Measurements from ENCODE around the gene PTGIS.
"Not testable (repeated sequence)": the region's sequence is repeated elsewhere in the genome, so short reads cannot be mapped to it uniquely, and the experiment has no call there.

Gene PTGIS

DNA sequence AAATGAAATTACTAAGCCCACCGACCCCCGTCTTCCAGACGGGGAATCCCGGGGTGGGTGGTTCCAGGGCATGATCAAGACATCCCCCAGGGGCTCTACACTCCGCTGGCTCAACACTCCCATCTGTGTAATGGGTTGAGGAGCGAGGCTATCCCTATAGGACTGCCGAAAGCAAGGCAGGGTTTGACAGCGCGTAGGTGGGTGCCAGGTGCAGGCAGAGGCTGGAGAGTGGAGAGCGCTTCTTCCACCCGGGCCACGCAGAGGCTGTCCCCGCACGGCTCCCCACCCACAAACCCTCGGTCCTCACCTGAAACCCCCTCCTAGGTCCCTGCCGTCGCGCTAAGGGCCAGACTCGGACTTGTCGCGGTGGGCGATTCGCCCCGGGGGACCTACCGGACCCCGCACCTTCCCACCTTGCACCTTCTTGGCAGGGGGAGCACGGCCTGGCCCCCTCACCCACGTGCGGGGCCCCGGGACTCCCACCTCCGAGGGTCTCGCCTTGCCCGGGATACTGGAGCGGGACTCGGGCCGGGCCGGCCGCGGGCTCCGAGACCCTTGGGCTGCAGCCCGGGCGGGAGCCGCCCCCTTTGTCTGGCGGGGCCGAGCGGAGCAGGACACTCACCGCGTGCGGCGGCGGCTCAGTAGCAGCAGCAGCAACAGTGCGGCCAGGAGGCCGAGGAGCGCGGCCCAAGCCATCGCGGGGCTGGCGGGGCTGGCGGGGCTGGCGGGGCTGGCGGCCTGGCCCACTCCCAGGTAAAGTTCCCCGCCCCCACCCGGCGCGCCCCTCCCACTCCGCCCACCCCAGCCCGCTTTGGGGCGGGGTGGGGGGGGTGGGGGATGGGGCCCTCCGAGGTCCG, at the start of gene PTGIS:
PTGIS (minus strand) TSS at position 717 of the 857 bp plus-strand sequence; CDS start at position 696, 21 bp downstream.
- DNase-seq: no peak

DNA sequence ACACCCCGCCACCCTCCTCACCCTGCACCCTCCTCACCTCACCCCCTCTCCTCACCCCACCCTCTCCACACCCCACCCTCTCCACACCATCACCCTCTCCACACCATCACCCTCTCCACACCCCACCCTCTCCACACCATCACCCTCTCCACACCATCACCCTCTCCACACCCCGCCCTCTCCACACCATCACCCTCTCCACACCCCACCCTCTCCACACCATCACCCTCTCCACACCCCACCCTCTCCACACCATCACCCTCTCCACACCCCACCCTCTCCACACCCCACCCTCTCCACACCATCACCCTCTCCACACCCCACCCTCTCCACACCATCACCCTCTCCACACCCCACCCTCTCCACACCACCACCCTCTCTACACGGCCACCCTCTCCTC, 49.5 kb upstream of the PTGIS start:
- not testable (repeated sequence) for DNase-seq

DNA sequence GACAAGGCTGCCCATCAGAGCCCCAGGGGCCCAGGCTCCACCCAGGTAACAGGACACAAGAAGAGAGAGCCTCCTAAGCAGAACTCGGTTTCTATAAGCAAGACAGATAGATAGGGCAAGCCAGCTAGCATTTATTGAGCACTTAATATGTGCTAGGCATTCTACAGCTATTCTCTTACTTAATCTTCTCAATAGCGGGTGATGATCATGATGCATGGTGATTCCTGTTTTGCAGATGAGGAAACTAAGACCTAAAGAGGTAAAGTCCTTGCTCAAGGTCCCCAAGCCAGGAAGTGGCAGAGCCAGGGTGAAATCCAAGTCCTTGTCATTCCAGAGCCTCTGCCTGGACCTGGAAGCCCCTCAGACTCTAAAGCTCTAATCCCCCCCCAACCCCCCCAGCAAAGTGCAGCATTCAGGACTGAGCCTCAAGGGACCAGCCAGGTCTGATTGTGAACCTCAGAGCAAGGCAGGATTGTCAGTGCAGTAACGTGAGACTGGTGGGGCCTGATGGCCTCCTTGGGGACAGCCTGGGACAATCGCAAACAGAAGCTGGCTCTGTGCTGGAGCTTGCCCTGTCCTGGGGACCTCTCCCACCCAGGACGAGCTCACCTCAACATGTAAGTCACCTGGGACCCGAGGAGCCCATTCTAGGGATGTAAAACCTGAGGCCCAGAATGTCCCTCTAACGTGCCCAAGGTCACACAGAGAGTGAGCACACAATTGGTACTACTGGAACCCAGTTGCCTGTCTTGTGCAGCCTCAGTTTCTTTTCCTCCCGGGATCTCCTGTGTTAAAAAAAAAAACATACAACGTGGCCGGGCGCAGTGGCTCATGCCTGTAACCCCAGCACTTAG, 48.4 kb upstream of the PTGIS start:
- no peak for DNase-seq

- DNase-seq: no peak
These were observed 47.6 kb upstream of the PTGIS start for GRCh38 chr20:49615401-49616153.

- DNase-seq: not testable (repeated sequence)
These were observed 47.1 kb upstream of the PTGIS start for GRCh38 chr20:49615051-49615400.

- no peak for DNase-seq
These were observed 46.6 kb upstream of the PTGIS start for GRCh38 chr20:49614338-49615050.

DNA sequence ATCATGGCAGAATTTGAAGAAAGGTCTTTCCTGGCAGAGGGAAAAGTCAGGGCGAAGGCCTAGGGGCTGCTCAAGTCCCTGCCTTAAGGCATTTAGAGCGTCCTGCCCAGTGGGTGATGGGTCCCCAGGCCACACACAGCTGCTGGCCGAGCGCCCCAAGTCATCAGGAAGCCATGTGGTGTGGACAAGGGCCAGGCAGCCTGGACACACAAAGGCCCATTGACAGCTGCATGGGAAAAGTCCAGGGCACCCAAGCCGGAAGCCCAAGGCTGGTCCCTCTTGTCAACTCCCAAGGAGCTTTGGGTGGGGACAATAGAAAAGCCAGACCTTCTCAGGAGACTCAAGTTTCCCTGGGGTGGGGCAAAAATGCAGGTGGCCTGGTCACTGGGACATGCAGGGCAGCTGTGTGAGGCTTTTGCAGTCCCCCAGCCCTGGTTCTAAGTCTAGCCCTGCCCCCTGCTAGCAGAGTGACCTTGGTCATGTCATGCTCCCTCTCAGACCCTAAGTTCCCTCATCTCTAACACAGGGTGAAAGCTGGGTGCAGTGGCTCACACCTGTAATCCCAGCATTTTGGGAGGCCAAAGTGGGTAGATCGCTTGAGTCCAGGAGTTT, 44.3 kb upstream of the PTGIS start:
- DNase-seq: no peak

DNA sequence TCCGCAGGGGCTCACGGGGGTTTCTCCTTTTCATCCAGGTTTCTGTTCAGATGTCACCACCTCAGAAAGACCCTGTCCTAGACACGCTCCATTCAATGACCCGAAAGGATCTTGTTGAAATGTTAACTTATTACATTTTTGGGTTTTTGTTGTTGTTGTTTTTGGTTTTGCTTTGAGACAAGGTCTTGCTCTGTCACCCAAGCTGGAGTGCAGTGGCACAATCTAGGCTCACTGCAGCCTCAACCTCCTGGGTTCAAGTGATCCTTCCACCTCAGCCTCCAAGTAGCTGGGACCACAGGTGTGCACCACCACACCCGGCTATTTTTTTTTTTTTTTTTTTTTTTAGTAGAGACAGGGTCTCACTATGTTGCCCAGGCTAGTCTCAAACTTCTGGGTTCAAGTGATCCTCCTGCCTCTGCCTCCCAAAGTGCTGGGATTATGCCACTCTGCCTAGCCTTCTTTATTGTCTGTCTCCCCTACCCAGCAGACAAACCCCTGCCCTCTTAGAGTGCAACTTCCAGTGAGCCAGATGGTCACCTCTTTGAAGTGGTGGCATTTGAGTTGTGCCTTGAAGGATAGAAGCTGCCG, 43.7 kb upstream of the PTGIS start:
- not testable (repeated sequence) for DNase-seq

DNA sequence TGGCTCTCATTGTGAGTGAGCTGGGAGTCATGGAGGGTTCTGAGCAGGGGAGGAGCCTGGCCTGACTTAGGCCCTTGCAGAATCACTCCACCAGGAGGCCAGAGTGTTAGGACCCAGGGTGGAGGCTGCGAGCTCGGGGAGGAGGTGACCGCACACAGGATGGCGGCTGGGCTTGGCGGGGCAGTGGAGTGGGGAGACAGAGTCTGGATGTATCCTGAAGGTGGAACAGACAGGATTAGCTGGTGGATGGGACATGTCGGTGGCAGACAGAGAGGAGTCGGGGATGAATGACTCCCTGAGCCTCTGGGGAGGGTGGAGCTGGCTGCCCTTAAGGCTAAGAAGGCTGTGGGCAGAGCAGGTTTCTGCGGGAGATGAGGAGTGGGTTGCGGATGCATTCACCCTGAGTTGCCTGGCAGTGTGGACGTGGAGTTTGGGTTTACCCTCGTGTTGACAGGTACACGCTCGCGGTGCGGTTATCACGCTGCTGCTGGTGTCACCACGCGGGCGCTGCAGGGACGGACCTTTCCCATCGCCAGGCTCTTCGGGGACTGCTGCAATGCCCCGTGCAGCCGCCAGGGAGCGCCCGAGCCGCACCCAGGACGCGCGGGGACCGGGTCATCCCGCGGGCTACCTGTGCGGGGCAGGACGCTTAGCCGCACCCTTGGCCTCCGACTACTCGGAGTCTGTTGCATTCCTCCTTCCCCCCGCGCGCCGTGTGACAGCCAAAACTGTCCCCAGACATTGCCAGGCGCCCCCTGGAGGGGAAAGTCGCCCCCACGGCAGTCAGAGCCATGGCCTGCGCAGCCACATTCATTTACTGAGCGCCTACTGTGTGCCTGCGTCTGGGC, 43.0 kb upstream of the PTGIS start:
- peak; percentile 59 for DNase-seq

GRCh38 chr20:49608752-49609670, 41.1 kb upstream of the PTGIS start:
- DNase-seq: peak; percentile 36

DNA sequence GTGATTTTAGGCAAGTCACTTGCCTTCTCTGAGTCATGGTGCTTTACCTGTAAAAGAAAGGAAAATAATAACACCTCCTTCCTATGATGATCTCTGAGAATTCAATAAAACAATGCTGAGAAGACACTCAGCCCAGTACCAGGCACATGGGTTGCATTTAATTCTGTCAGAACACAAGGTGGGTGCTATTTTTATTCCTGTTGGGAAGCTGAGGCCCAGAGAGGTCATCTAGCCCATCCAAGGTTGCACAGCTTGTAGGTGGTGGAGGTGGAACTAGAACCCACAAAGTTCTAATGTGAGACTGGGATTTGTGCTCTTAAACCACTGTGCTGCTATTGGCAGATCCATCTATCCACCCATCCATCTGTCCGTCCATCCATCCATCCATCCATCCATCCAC, 39.6 kb upstream of the PTGIS start:
- no peak for DNase-seq

- DNase-seq: no peak
These were observed 35.3 kb upstream of the PTGIS start for GRCh38 chr20:49603209-49603627.

- no peak for DNase-seq
These were observed 34.6 kb upstream of the PTGIS start for GRCh38 chr20:49602345-49603208.

DNA sequence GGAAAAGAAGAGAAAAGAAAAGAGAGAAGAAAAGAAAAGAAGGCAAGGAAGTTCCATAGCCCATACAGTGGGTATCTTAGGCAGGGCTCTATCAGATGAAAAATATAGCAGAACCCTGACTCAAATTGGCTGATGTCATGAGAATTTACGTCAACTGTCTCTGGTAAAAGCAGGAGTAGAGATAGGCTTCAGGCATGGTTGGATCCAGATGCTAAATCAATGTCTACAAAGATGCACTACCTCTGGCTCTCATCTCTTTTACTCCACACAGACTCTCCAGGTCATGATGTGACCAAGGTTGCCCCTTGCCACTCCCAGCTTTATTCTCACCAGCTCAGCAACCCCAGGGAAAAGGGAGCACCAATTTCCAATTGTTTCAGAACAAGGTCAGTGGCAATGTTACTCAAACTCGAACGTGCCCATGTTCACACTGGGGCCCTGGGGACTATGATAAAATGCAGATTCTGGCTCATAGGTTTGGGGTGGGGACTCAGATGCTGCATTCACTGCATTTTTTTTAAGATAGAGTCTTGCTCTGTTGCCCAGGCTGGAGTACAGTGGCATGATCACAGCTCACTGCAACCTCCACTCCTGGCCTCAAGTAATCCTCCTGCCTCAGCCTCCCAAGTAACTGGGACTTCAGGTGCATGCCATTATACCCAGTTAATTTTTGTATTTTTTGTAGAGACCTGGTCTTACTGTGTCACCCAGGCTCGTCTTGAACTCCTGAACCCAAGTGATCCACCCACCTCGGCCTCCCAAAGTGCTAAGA, 33.4 kb upstream of the PTGIS start:
- no peak for DNase-seq

- no peak for DNase-seq
These were observed 31.8 kb upstream of the PTGIS start for GRCh38 chr20:49599746-49600113.

GRCh38 chr20:49597825-49598395, 30.0 kb upstream of the PTGIS start:
- DNase-seq: no peak

GRCh38 chr20:49595811-49596561, 28.0 kb upstream of the PTGIS start:
- DNase-seq: peak; percentile 97

All from NCI-H226 (cell line).